Trophoblast cell (in vitro differentiated cells and primary cell): Measurements from ENCODE around the gene HIRA.

Experiments
- DNase-seq, 2 donors: peaks; one replicate each; pipeline ENCODE4 v3.0.0-alpha.2; 2016
- H2AFZ ChIP-seq: 2 replicates; pipeline ENCODE4 v1.6.1; 2013; ENCODE audit warnings: low read length, moderate library complexity, mild to moderate bottlenecking; ENCODE audit not compliant: insufficient read depth, poor library complexity
- H2AK5ac ChIP-seq: 2 replicates; pipeline ENCODE4 v1.6.1; 2013; ENCODE audit warnings: mild to moderate bottlenecking, low read length
- H2BK120ac ChIP-seq: 2 replicates; pipeline ENCODE4 v1.6.1; 2013; ENCODE audit warnings: low read length, mild to moderate bottlenecking, moderate library complexity; ENCODE audit not compliant: insufficient read depth, poor library complexity
- H2BK12ac ChIP-seq: 2 replicates; pipeline ENCODE4 v1.6.1; 2013; ENCODE audit warnings: mild to moderate bottlenecking, low read length, moderate library complexity
- H2BK5ac ChIP-seq: 2 replicates; pipeline ENCODE4 v1.6.1; 2013; ENCODE audit warnings: low read length, low read depth, moderate library complexity, mild to moderate bottlenecking; ENCODE audit not compliant: poor library complexity
- H3K14ac ChIP-seq: 2 replicates; pipeline ENCODE4 v1.6.1; 2013; ENCODE audit warnings: mild to moderate bottlenecking, low read length
- H3K18ac ChIP-seq: 2 replicates; pipeline ENCODE4 v1.6.1; 2013; ENCODE audit warnings: mild to moderate bottlenecking, low read length
- H3K23ac ChIP-seq: 2 replicates; pipeline ENCODE4 v1.6.1; 2013; ENCODE audit warnings: low read length
- H3K27ac ChIP-seq: 2 replicates; pipeline ENCODE4 v1.5.1; 2013; ENCODE audit warnings: low read depth, mild to moderate bottlenecking, inconsistent platforms, low read length, moderate library complexity
- H3K27me3 ChIP-seq: 2 replicates; pipeline ENCODE4 v1.6.1; 2013; ENCODE audit warnings: inconsistent platforms, mild to moderate bottlenecking, low read length, moderate library complexity; ENCODE audit not compliant: insufficient read depth
- H3K36me3 ChIP-seq, 2 experiments: 1 replicate in 1 of 2; 2 replicates in 1 of 2; pipeline ENCODE4 v1.6.1; 2013; ENCODE audit warnings: low read length in 2 of 2, mild to moderate bottlenecking in 2 of 2, moderate library complexity in 1 of 2; ENCODE audit not compliant: insufficient read depth in 2 of 2, control insufficient read depth in 1 of 2
- H3K4ac ChIP-seq: 2 replicates; pipeline ENCODE4 v1.6.1; 2013; ENCODE audit warnings: low read depth, mild to moderate bottlenecking, low read length, moderate library complexity
- H3K4me1 ChIP-seq, 2 experiments: 1 replicate in 1 of 2; 2 replicates in 1 of 2; pipeline ENCODE4 v1.6.1; 2013; ENCODE audit warnings: low read length in 2 of 2, mild to moderate bottlenecking in 2 of 2, moderate library complexity in 1 of 2; ENCODE audit not compliant: insufficient read depth in 2 of 2, control insufficient read depth in 1 of 2
- H3K4me2 ChIP-seq: 2 replicates; pipeline ENCODE4 v1.6.1; 2013; ENCODE audit warnings: inconsistent platforms, mild to moderate bottlenecking, low read length, moderate library complexity
- H3K4me3 ChIP-seq: 2 replicates; pipeline ENCODE4 v1.5.1; 2013; ENCODE audit warnings: mild to moderate bottlenecking, low read depth, low read length, inconsistent platforms
- H3K79me1 ChIP-seq: one replicate; pipeline ENCODE4 v1.6.1; 2013; ENCODE audit warnings: low read length
- H3K79me2 ChIP-seq: 2 replicates; pipeline ENCODE4 v1.6.1; 2013; ENCODE audit warnings: low read length, mild to moderate bottlenecking; ENCODE audit not compliant: control insufficient read depth, insufficient read depth, poor library complexity
- H3K9ac ChIP-seq: 2 replicates; pipeline ENCODE4 v1.6.1; 2013; ENCODE audit warnings: mild to moderate bottlenecking, low read length
- H3K9me3 ChIP-seq: 2 replicates; pipeline ENCODE4 v1.6.1; 2013; ENCODE audit warnings: low read depth, mild to moderate bottlenecking, control low read depth, inconsistent platforms, low read length; ENCODE audit not compliant: insufficient read depth
- H4K12ac ChIP-seq: 2 replicates; pipeline ENCODE4 v1.6.1; 2013; ENCODE audit warnings: low read depth, mild to moderate bottlenecking, low read length, moderate library complexity
- H4K8ac ChIP-seq: 2 replicates; pipeline ENCODE4 v1.6.1; 2013; ENCODE audit warnings: low read depth, mild to moderate bottlenecking, low read length, moderate library complexity
- H4K91ac ChIP-seq: one replicate; pipeline ENCODE4 v1.6.1; 2013; ENCODE audit warnings: low read depth, mild to moderate bottlenecking, low read length, moderate library complexity
- WGBS: extraction: QIAGEN DNeasy Blood & Tissue Kit; methylation state at CpG from one replicate; pipeline ENCODE4 v1.1.7; 2013; ENCODE audit warnings: missing lambda C conversion rate; ENCODE audit not compliant: insufficient read length, insufficient coverage; ENCODE audit errors: extremely low coverage; 5-methylcytosine and 5-hydroxymethylcytosine counted together

HIRA gene

DNA sequence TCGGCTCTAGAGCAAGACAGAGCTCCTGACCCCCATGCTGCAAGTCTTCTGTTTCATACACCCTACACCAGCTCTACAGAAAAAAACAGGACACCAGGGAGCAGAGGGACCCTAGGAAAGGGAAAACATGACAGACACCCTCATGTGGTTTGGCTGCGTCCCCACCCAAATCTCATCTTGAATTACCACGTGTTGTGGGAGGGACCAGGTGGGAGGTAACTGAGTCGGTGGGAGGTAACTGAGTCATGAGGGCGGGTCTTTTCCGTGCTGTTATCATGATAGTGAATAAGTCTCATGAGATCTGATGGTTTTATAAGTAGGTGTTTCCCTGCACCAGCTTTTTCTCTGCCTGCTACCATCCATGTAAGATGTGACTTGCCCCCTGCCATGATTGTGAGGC lies 22.6 kb upstream of the HIRA start:
- DNase-seq: no peak
- no peak overlapping the region for H4K91ac ChIP-seq
- no peak overlapping the region for H2BK12ac ChIP-seq
- no peak overlapping the region for H3K4ac ChIP-seq
- H3K4me1 ChIP-seq: peaks cover 0 to 4% of the 10 kb centered on the region in 2 experiments
- no peak overlapping the region for H3K14ac ChIP-seq
- H4K12ac ChIP-seq: no peak overlapping the region
- H3K79me1 ChIP-seq: no peaks in the 10 kb centered on the region
- no peak overlapping the region for H3K4me3 ChIP-seq
- no CpG with 5 or more reads among the region's 6 CpGs for WGBS
- H2BK120ac ChIP-seq: no peak overlapping the region
- no peak overlapping the region for H3K4me2 ChIP-seq
- H3K9me3 ChIP-seq: peaks cover 3% of the 10 kb centered on the region
- H3K18ac ChIP-seq: no peak overlapping the region
- H2BK5ac ChIP-seq: no peak overlapping the region
- no peak overlapping the region for H2AK5ac ChIP-seq
- no peak overlapping the region for H3K27ac ChIP-seq
- no peaks in the 10 kb centered on the region for H3K79me2 ChIP-seq
- H4K8ac ChIP-seq: no peak overlapping the region
- no peaks in the 10 kb centered on the region for H3K27me3 ChIP-seq
- no peak overlapping the region for H3K23ac ChIP-seq
- H2AFZ ChIP-seq: no peak overlapping the region
- no peak overlapping the region for H3K9ac ChIP-seq
- peaks cover 53 to 75% of the 10 kb centered on the region in 2 experiments for H3K36me3 ChIP-seq

DNA sequence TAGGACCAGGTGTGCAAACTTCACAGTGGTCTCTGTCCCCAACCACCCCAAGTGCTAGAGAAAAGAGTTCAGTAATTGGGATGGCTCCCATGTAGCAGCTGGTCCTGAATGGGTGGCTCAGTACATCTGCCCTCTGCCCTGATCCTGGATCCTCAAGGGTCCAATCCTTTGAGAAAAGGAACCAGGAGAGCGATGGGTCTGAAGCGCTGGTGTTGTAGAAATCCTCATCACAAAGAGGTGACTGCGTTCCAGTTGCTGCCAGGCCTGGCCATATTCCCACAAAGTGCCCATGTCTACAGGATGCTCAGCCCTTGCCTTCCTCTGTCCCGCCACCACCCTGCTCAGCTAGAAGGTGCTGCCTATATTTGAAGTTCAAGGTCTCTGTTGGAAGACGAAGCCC lies 22.2 kb upstream of the HIRA start:
- no peak overlapping the region for H2BK120ac ChIP-seq
- H4K8ac ChIP-seq: no peak overlapping the region
- H2BK12ac ChIP-seq: no peak overlapping the region
- peaks cover 3% of the 10 kb centered on the region for H3K9me3 ChIP-seq
- no peak overlapping the region for H3K4ac ChIP-seq
- H3K79me1 ChIP-seq: no peaks in the 10 kb centered on the region
- DNase-seq: no peak
- peaks cover under 1 to 6% of the 10 kb centered on the region in 2 experiments for H3K4me1 ChIP-seq
- no peaks in the 10 kb centered on the region for H3K79me2 ChIP-seq
- H2AFZ ChIP-seq: no peak overlapping the region
- no peak overlapping the region for H2BK5ac ChIP-seq
- peaks cover 55 to 78% of the 10 kb centered on the region in 2 experiments for H3K36me3 ChIP-seq
- no peak overlapping the region for H3K18ac ChIP-seq
- H3K14ac ChIP-seq: no peak overlapping the region
- H3K23ac ChIP-seq: no peak overlapping the region
- no CpG with 5 or more reads among the region's 5 CpGs for WGBS
- no peak overlapping the region for H3K4me3 ChIP-seq
- no peak overlapping the region for H2AK5ac ChIP-seq
- no peaks in the 10 kb centered on the region for H3K27me3 ChIP-seq
- H3K4me2 ChIP-seq: no peak overlapping the region
- no peak overlapping the region for H3K9ac ChIP-seq
- H4K12ac ChIP-seq: no peak overlapping the region
- no peak overlapping the region for H4K91ac ChIP-seq
- H3K27ac ChIP-seq: no peak overlapping the region

DNA sequence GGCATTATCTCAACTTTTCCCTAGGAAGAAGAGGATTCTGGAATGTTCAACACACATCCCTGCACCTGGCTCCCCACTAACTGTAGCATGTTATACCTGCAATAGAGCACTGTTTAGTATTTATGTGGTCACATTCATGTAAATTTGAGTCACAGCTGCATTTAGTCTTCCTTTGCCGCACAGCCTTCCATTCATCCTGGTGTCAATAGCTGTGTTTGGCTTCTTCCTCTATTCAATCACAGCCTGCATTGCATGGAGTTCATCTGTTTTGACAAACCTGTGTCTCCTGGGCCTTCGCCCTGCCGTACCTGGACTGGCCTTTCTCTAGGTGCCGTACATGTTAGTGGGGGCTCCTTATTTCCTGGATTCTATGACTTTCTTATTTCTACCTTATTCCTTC lies 20.0 kb upstream of the HIRA start:
- Histone ChIP-seq H3K4me3 (no peak overlapping the region), H3K14ac (no peak overlapping the region), H2BK5ac (no peak overlapping the region), H3K9ac (no peak overlapping the region), H3K79me1 (peaks cover 7% of the 10 kb centered on the region), H3K27me3 (no peaks in the 10 kb centered on the region), H4K91ac (no peak overlapping the region), H3K23ac (no peak overlapping the region), H3K18ac (no peak overlapping the region), H3K79me2 (peaks cover 4% of the 10 kb centered on the region), H2AFZ (no peak overlapping the region), H3K36me3 (peaks cover 43 to 65% of the 10 kb centered on the region in 2 experiments), H3K4me2 (no peak overlapping the region), H2AK5ac (no peak overlapping the region), H2BK12ac (no peak overlapping the region), H3K27ac (no peak overlapping the region), H2BK120ac (no peak overlapping the region), H3K4me1 (peaks cover 8 to 13% of the 10 kb centered on the region in 2 experiments), H4K12ac (no peak overlapping the region), H3K4ac (no peak overlapping the region), H3K9me3 (peaks cover 3% of the 10 kb centered on the region), H4K8ac (no peak overlapping the region)
- no CpG with 5 or more reads among the region's 4 CpGs for WGBS
- no peak for DNase-seq

DNA sequence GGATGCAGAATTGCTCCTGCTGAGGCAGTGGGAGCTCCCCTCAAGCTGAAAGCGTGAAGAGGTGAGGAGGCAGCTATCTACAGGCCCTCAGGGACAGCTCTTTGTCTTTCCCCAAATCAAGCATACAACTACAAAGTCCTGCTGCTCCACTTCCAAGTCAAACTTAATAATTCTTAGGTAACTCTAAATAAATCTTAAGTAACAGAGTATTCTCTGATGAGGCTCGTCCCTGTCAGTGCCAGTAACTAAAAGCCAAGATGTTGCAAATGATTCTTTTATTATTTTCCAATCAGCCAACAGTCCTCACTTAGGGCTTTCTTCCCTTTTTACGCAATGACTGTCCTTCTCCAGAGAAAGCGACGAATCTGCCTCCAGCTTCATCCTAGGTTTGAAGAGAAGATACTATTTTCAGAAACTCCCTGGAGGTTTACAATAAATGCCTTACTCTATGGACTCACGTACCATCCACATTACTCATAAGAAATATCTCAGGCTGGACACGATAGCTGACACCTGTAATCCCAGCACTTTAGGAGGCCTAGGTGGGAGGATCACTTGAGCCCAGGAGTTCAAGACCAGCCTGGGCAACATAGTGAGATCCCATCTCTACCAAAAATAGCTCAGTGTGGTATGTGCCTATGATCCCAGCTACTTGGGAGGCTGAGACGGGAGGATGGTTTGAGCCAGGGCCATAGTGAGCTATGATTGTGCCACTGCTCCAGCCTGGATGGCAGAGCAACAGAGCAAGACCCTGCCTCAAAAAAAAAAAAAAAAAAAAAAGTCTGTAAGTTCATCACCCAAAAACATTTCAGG lies 19.0 kb upstream of the HIRA start:
- H3K14ac ChIP-seq: no peak overlapping the region
- peak in 1 of 2 donors; percentile 53 for DNase-seq
- H3K79me1 ChIP-seq: peaks cover 7% of the 10 kb centered on the region
- H3K79me2 ChIP-seq: peaks cover 7% of the 10 kb centered on the region
- H3K4ac ChIP-seq: no peak overlapping the region
- H3K9me3 ChIP-seq: peaks cover 3% of the 10 kb centered on the region
- H3K4me2 ChIP-seq: no peak overlapping the region
- no peak overlapping the region for H2BK12ac ChIP-seq
- no peak overlapping the region for H2AFZ ChIP-seq
- no peaks in the 10 kb centered on the region for H3K27me3 ChIP-seq
- no peak overlapping the region for H4K8ac ChIP-seq
- H2BK120ac ChIP-seq: no peak overlapping the region
- peaks cover 11 to 12% of the 10 kb centered on the region in 2 experiments for H3K4me1 ChIP-seq
- H4K91ac ChIP-seq: no peak overlapping the region
- no CpG with 5 or more reads among the region's 8 CpGs for WGBS
- no peak overlapping the region for H3K23ac ChIP-seq
- no peak overlapping the region for H3K4me3 ChIP-seq
- no peak overlapping the region for H3K18ac ChIP-seq
- H3K27ac ChIP-seq: no peak overlapping the region
- no peak overlapping the region for H3K9ac ChIP-seq
- H2AK5ac ChIP-seq: no peak overlapping the region
- H4K12ac ChIP-seq: no peak overlapping the region
- no peak overlapping the region for H2BK5ac ChIP-seq
- peaks cover 34 to 55% of the 10 kb centered on the region in 2 experiments for H3K36me3 ChIP-seq
